Neural progenitor cell (in vitro differentiated cells): ENCODE measurements around the gene TNFRSF21. TPM values are rescaled to one million over a fixed set of nuclear protein-coding genes. Genes with fewer than 3 reads are reported as not detected.
A peak's percentile ranks its signal among the peaks of the same experiment; 100 is the strongest.

Source experiments
- DNase-seq: peaks from one replicate; pipeline ENCODE4 v3.0.0-alpha.2; 2016; ENCODE audit warnings: low spot score
- H2AFZ ChIP-seq: fragments of 200-600 bp; sonication (generic); replicated peaks from 2 replicates; pipeline ENCODE4 v1.6.1; 2016; ENCODE audit warnings: antibody characterized with exemption
- H3F3A ChIP-seq: fragments of 200-600 bp; sonication (generic); 2 replicates; pipeline ENCODE4 v1.6.1; 2016; ENCODE audit warnings: antibody characterized with exemption, low read depth
- H3K27ac ChIP-seq: fragments of 200-600 bp; sonication (generic); 2 replicates; pipeline ENCODE4 v1.5.1; 2016; ENCODE audit warnings: mild to moderate bottlenecking
- H3K27me3 ChIP-seq: fragments of 200-600 bp; sonication (generic); 2 replicates; pipeline ENCODE4 v1.6.1; 2016; ENCODE audit warnings: mild to moderate bottlenecking, moderate library complexity
- H3K36me3 ChIP-seq: fragments of 200-600 bp; sonication (generic); 2 replicates; pipeline ENCODE4 v1.5.1; 2016
- H3K4me1 ChIP-seq: fragments of 200-600 bp; sonication (generic); 2 replicates; pipeline ENCODE4 v1.6.1; 2016; ENCODE audit warnings: mixed run types
- H3K4me2 ChIP-seq: fragments of 200-600 bp; sonication (generic); 2 replicates; pipeline ENCODE4 v1.6.1; 2016
- H3K4me3 ChIP-seq: fragments of 200-600 bp; sonication (generic); 2 replicates; pipeline ENCODE4 v1.5.1; 2016
- H3K79me2 ChIP-seq: fragments of 200-600 bp; sonication (generic); 2 replicates; pipeline ENCODE4 v1.6.1; 2016; ENCODE audit warnings: low read depth
- H3K9ac ChIP-seq: fragments of 200-600 bp; sonication (generic); 2 replicates; pipeline ENCODE4 v1.6.1; 2016
- H3K9me3 ChIP-seq: fragments of 200-600 bp; sonication (generic); 2 replicates; pipeline ENCODE4 v1.5.1; 2016; ENCODE audit warnings: low read depth
- H4K20me1 ChIP-seq: fragments of 200-600 bp; sonication (generic); 2 replicates; pipeline ENCODE4 v1.6.1; 2016; ENCODE audit warnings: low read depth
- H3K27ac Mint-ChIP-seq: 3 replicates; pipeline ENCODE4 v1.8.0; 2021; ENCODE audit warnings: mixed read lengths
- H3K27me3 Mint-ChIP-seq: 2 replicates; pipeline ENCODE4 v1.8.0; 2022; ENCODE audit warnings: low read depth, mild to moderate bottlenecking, inconsistent platforms, moderate library complexity, mixed read lengths; ENCODE audit not compliant: insufficient read depth
- H3K36me3 Mint-ChIP-seq: 3 replicates; pipeline ENCODE4 v1.8.0; 2021; ENCODE audit warnings: mixed read lengths
- H3K4me1 Mint-ChIP-seq: 3 replicates; pipeline ENCODE4 v1.8.0; 2021; ENCODE audit warnings: mixed read lengths
- H3K4me3 Mint-ChIP-seq: 3 replicates; pipeline ENCODE4 v1.8.0; 2021; ENCODE audit warnings: mild to moderate bottlenecking, moderate library complexity, mixed read lengths
- H3K9me3 Mint-ChIP-seq: 3 replicates; pipeline ENCODE4 v1.8.0; 2020; ENCODE audit warnings: mixed read lengths
- EZH2 ChIP-seq: fragments of 200-600 bp; sonication (generic); IDR thresholded peaks from 2 replicates; pipeline ENCODE4 v1.6.1; 2017; ENCODE audit warnings: antibody characterized with exemption, mild to moderate bottlenecking, moderate library complexity
- EZH2phosphoT487 ChIP-seq: fragments of 200-600 bp; sonication (generic); IDR thresholded peaks from 2 replicates; pipeline ENCODE4 v1.6.1; 2017; ENCODE audit warnings: antibody characterized with exemption
- total RNA-seq: library from RNA; depleted of rRNA; stranded (reverse); fragments of >200 nt; gene quantifications from 2 replicates; pipeline ENCODE4 v1.2.3, GENCODE V29; 2015; ENCODE audit warnings: low replicate concordance
- TF ChIP-seq, protein P1 (sequence below): fragments of 200-600 bp; sonication (generic); IDR thresholded peaks from 2 replicates; pipeline ENCODE4 v1.5.1; 2017; ENCODE audit warnings: antibody characterized with exemption, mild to moderate bottlenecking

TNFRSF21 gene
- total RNA-seq, 1 donor from 2014 or later: 16.9 TPM

DNA sequence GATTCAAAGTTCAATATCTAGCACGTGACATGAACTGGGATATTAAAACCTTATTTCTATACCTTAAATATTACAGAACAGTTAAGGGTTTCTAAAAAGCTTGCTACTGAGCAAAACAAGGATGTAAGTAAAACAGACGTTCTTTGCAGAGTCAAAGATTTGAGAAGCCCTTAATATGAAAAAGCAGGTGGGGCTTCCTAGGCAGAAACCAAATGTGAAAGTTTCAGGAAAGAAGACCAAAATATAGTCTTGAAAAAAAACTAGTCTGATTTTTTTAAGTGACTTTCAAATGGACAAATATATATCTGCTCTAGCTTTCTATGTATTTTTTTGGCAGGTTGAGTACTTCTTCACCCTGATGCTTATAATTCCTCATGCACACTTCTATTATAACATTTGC is 63.2 kb downstream of the TNFRSF21 start:
- H3K4me2 ChIP-seq: no peak overlapping the region
- H2AFZ ChIP-seq: no peak overlapping the region
- H4K20me1 ChIP-seq: no peaks in the 10 kb centered on the region
- H3K36me3 ChIP-seq: no peaks in the 10 kb centered on the region
- TF ChIP-seq EZH2 (no peak), EZH2phosphoT487 (no peak)
- TF ChIP-seq, protein P1, sequence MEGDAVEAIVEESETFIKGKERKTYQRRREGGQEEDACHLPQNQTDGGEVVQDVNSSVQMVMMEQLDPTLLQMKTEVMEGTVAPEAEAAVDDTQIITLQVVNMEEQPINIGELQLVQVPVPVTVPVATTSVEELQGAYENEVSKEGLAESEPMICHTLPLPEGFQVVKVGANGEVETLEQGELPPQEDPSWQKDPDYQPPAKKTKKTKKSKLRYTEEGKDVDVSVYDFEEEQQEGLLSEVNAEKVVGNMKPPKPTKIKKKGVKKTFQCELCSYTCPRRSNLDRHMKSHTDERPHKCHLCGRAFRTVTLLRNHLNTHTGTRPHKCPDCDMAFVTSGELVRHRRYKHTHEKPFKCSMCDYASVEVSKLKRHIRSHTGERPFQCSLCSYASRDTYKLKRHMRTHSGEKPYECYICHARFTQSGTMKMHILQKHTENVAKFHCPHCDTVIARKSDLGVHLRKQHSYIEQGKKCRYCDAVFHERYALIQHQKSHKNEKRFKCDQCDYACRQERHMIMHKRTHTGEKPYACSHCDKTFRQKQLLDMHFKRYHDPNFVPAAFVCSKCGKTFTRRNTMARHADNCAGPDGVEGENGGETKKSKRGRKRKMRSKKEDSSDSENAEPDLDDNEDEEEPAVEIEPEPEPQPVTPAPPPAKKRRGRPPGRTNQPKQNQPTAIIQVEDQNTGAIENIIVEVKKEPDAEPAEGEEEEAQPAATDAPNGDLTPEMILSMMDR: no peak
- no peaks in the 10 kb centered on the region for H3K9me3 Mint-ChIP-seq
- H3K4me1 ChIP-seq: peaks cover 8% of the 10 kb centered on the region
- no peaks in the 10 kb centered on the region for H3F3A ChIP-seq
- H3K4me3 Mint-ChIP-seq: no peak overlapping the region
- H3K27me3 ChIP-seq: no peaks in the 10 kb centered on the region
- H3K4me1 Mint-ChIP-seq: peaks cover 46% of the 10 kb centered on the region
- H3K36me3 Mint-ChIP-seq: peaks cover 11% of the 10 kb centered on the region
- H3K27me3 Mint-ChIP-seq: no peaks in the 10 kb centered on the region
- no peak overlapping the region for H3K4me3 ChIP-seq
- H3K27ac Mint-ChIP-seq: no peak overlapping the region
- no peak overlapping the region for H3K9ac ChIP-seq
- H3K79me2 ChIP-seq: no peaks in the 10 kb centered on the region
- H3K9me3 ChIP-seq: no peaks in the 10 kb centered on the region
- no peak overlapping the region for H3K27ac ChIP-seq
- no peak for DNase-seq

DNA sequence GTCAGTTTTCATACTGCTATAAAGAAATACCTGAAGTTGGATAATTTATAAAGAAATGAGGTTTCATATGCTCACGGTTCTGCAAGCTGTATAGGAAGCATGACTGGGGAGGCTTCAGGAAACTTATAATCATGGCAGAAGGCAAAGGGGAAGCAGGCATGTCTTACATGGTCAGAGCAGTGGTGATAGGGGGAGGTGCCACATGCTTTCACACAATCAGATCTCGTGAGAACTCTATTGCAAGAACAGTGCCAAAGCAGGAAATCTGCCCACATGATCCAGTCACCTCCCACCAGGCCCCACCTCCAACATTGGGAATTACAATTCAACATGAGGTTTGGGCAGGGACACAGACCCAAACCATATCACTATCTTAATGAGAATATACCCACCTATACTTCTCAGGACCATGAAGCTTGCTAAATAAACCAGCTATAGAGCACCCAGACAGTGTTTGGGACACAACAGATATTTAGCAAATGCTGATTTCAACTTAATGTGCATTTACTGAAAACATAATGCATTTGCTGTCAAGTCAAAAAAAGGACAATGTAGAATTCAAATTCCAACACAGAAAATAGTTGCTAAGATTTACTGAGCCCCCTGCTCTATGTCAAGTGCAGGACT is 63.8 kb downstream of the TNFRSF21 start:
- Histone ChIP-seq H3K27ac (no peak overlapping the region), H3K79me2 (no peaks in the 10 kb centered on the region), H3K27me3 (no peaks in the 10 kb centered on the region), H3K4me3 (no peak overlapping the region), H3K9me3 (no peaks in the 10 kb centered on the region), H3K4me1 (peaks cover 8% of the 10 kb centered on the region), H3K36me3 (no peaks in the 10 kb centered on the region), H3K4me2 (no peak overlapping the region), H4K20me1 (no peaks in the 10 kb centered on the region), H3F3A (no peaks in the 10 kb centered on the region), H3K9ac (no peak overlapping the region), H2AFZ (no peak overlapping the region)
- Mint-ChIP-seq H3K36me3 (peaks cover 7% of the 10 kb centered on the region), H3K27me3 (no peaks in the 10 kb centered on the region), H3K4me1 (peaks cover 46% of the 10 kb centered on the region), H3K4me3 (no peak overlapping the region), H3K27ac (no peak overlapping the region), H3K9me3 (no peaks in the 10 kb centered on the region)
- TF ChIP-seq EZH2phosphoT487 (no peak), EZH2 (no peak)
- TF ChIP-seq, protein P1: no peak
- no peak for DNase-seq

DNA sequence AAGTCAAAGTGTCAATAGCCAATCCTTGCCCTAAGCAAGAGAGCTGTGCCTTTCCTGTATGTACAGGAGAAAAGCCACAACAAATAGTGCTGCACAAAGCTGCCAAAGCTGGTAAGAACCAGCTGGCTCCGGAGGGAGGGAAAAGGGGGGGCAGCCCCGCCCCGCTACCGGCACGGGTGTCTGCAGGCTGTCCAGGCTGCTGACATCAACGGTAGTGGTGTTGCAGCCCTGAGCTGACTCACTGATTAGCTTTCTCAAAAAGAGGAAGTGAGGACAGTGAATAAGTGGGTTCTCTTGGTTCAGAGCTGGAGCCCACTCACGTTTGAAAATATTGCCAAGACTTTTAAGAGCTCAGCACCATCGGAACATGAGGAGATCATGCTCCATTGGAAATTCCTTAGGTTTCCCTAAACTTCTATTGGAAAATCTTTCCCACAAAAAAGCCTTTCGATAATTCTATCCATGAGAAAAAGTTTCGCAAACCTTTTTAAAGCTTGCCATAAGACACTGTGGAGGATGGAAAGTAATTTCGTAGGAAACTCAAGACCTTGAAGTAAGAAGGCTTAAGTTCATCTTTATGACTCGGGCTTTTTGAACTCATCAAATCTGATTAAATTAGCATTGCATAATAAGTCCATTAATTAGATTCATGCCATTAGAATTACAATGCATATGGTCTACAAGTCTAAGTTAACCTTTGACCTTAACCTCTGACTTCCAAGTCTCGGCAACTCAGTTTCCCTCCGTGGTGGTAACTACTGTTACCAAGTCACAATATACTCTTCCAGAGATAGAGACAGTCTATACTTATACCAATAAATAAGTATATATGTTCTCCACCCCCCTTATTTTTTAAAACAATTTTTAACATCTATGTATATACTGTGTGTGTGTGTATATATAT is 67.0 kb downstream of the TNFRSF21 start:
- Histone ChIP-seq H3K9me3 (no peaks in the 10 kb centered on the region), H3K9ac (no peak overlapping the region), H3K27me3 (no peaks in the 10 kb centered on the region), H4K20me1 (no peaks in the 10 kb centered on the region), H3K4me3 (no peak overlapping the region), H3K4me2 (no peak overlapping the region), H3F3A (no peaks in the 10 kb centered on the region), H2AFZ (no peak overlapping the region), H3K27ac (peak overlapping the region; percentile 54), H3K79me2 (peaks cover 3% of the 10 kb centered on the region), H3K4me1 (peaks cover 8% of the 10 kb centered on the region), H3K36me3 (no peaks in the 10 kb centered on the region)
- Mint-ChIP-seq H3K4me3 (no peak overlapping the region), H3K36me3 (peaks cover 7% of the 10 kb centered on the region), H3K9me3 (no peaks in the 10 kb centered on the region), H3K27me3 (no peaks in the 10 kb centered on the region), H3K27ac (no peak overlapping the region), H3K4me1 (peaks cover 30% of the 10 kb centered on the region)
- peak; percentile 65 for DNase-seq
- TF ChIP-seq EZH2phosphoT487 (no peak), EZH2 (no peak)
- TF ChIP-seq, protein P1: no peak
